ENCODE measurements around the gene TIMM22. TPM values are rescaled to one million over a fixed set of nuclear protein-coding genes. Genes with fewer than 3 reads are reported as not detected.
A peak's percentile ranks its signal among the peaks of the same experiment; 100 is the strongest.
"Not testable (repeated sequence)": the region's sequence is repeated elsewhere in the genome, so short reads cannot be mapped to it uniquely, and the experiment has no call there.

TIMM22 gene
- total RNA-seq, 1 donor from 2014 or later: 14.1 TPM

- no peak overlapping the region for H3K27ac Mint-ChIP-seq
- no peaks in the 10 kb centered on the region for H3K9me3 Mint-ChIP-seq (ENCODE audit: low read depth)
- H3K4me1 Mint-ChIP-seq (ENCODE audit: low read depth): no peaks in the 10 kb centered on the region
- H3K4me3 Mint-ChIP-seq (ENCODE audit: low read depth): no peak overlapping the region
- no peaks in the 10 kb centered on the region for H3K27me3 Mint-ChIP-seq
- DNase-seq (ENCODE audit: low spot score, unreplicated experiment): no peak
- peaks cover 12% of the 10 kb centered on the region for H3K36me3 Mint-ChIP-seq (ENCODE audit: insufficient read depth)
- TF ChIP-seq CTCF (IDR thresholded peaks at IDR 0.05; ENCODE audit: unreplicated experiment): no peak
These were observed 42.7 kb downstream of the TIMM22 start for GRCh38 chr17:1039511-1040215.

GRCh38 chr17:1040216-1040600 lies 43.3 kb downstream of the TIMM22 start:
- no peaks in the 10 kb centered on the region for H3K9me3 Mint-ChIP-seq (ENCODE audit: low read depth)
- no peak overlapping the region for H3K27ac Mint-ChIP-seq
- TF ChIP-seq CTCF (IDR thresholded peaks at IDR 0.05; ENCODE audit: unreplicated experiment): no peak
- H3K4me3 Mint-ChIP-seq (ENCODE audit: low read depth): no peak overlapping the region
- peaks cover 14% of the 10 kb centered on the region for H3K36me3 Mint-ChIP-seq (ENCODE audit: insufficient read depth)
- no peaks in the 10 kb centered on the region for H3K27me3 Mint-ChIP-seq
- no peaks in the 10 kb centered on the region for H3K4me1 Mint-ChIP-seq (ENCODE audit: low read depth)
- DNase-seq (ENCODE audit: low spot score, unreplicated experiment): no peak

GRCh38 chr17:1041746-1042145 lies 44.8 kb downstream of the TIMM22 start:
- H3K9me3 Mint-ChIP-seq (ENCODE audit: low read depth): no peaks in the 10 kb centered on the region
- no peak overlapping the region for H3K4me3 Mint-ChIP-seq (ENCODE audit: low read depth)
- H3K27ac Mint-ChIP-seq: no peak overlapping the region

GRCh38 chr17:1042486-1042885 lies 45.6 kb downstream of the TIMM22 start:
- TF ChIP-seq CTCF (IDR thresholded peaks at IDR 0.05; ENCODE audit: unreplicated experiment): no peak
- no peak overlapping the region for H3K27ac Mint-ChIP-seq
- H3K36me3 Mint-ChIP-seq (ENCODE audit: insufficient read depth): peaks cover 16% of the 10 kb centered on the region

More at GRCh38 chr17:1041746-1042145, 44.8 kb downstream of the TIMM22 start:
- no peak for TF ChIP-seq CTCF (IDR thresholded peaks at IDR 0.05; ENCODE audit: unreplicated experiment)
- H3K27me3 Mint-ChIP-seq: no peaks in the 10 kb centered on the region
- DNase-seq (ENCODE audit: low spot score, unreplicated experiment): no peak
- H3K36me3 Mint-ChIP-seq (ENCODE audit: insufficient read depth): peaks cover 16% of the 10 kb centered on the region
- no peaks in the 10 kb centered on the region for H3K4me1 Mint-ChIP-seq (ENCODE audit: low read depth)

GRCh38 chr17:1043601-1044251 lies 46.8 kb downstream of the TIMM22 start:
- no peak for TF ChIP-seq CTCF (IDR thresholded peaks at IDR 0.05; ENCODE audit: unreplicated experiment)
- Mint-ChIP-seq H3K36me3 (ENCODE audit: insufficient read depth) (peaks cover 16% of the 10 kb centered on the region), H3K27ac (no peak overlapping the region)

More at GRCh38 chr17:1042486-1042885, 45.6 kb downstream of the TIMM22 start:
- Mint-ChIP-seq H3K27me3 (no peaks in the 10 kb centered on the region), H3K4me1 (ENCODE audit: low read depth) (no peaks in the 10 kb centered on the region), H3K9me3 (ENCODE audit: low read depth) (no peaks in the 10 kb centered on the region), H3K4me3 (ENCODE audit: low read depth) (no peak overlapping the region)
- no peak for DNase-seq (ENCODE audit: low spot score, unreplicated experiment)

GRCh38 chr17:1044387-1045009 lies 47.6 kb downstream of the TIMM22 start:
- H3K4me1 Mint-ChIP-seq (ENCODE audit: low read depth); DNase-seq (ENCODE audit: low spot score, unreplicated experiment); H3K27me3 Mint-ChIP-seq; H3K9me3 Mint-ChIP-seq (ENCODE audit: low read depth); H3K4me3 Mint-ChIP-seq (ENCODE audit: low read depth): not testable (repeated sequence)
- H3K36me3 Mint-ChIP-seq (ENCODE audit: insufficient read depth): peaks cover 17% of the 10 kb centered on the region
- peak overlapping the region; percentile 51 for H3K27ac Mint-ChIP-seq

More at GRCh38 chr17:1043601-1044251, 46.8 kb downstream of the TIMM22 start:
- DNase-seq (ENCODE audit: low spot score, unreplicated experiment): no peak
- no peak overlapping the region for H3K4me3 Mint-ChIP-seq (ENCODE audit: low read depth)
- no peaks in the 10 kb centered on the region for H3K9me3 Mint-ChIP-seq (ENCODE audit: low read depth)
- H3K27me3 Mint-ChIP-seq: no peaks in the 10 kb centered on the region
- H3K4me1 Mint-ChIP-seq (ENCODE audit: low read depth): no peaks in the 10 kb centered on the region

All from progenitor cell of endocrine pancreas (in vitro differentiated cells).